Keratinocyte (primary cell): ENCODE results near the gene CACNA1C. TPM values are rescaled to one million over a fixed set of nuclear protein-coding genes. Genes with fewer than 3 reads are reported as not detected.

Experiments
- DNase-seq: peaks from one replicate; pipeline ENCODE4 v3.0.0-alpha.2; 2011; ENCODE audit warnings: low read depth, missing footprints, low spot score
- FAIRE-seq: peaks from 2 replicates; lab custom pipeline; 2011; peaks lifted over from hg19 to GRCh38; lab: Jason Lieb, UNC
- H2AFZ ChIP-seq: 2 replicates; pipeline ENCODE4 v1.6.0; 2012; ENCODE audit warnings: low read length, control low read depth, inconsistent platforms; ENCODE audit not compliant: control insufficient read depth
- H3K27ac ChIP-seq: 2 replicates; pipeline ENCODE4 v1.5.1; 2011; ENCODE audit warnings: low read length; ENCODE audit not compliant: control insufficient read depth, insufficient read depth
- H3K27me3 ChIP-seq: 3 replicates; pipeline ENCODE4 v1.6.0; 2011; ENCODE audit warnings: low read length; ENCODE audit not compliant: control insufficient read depth, insufficient read depth; ENCODE audit errors: extremely low read depth
- H3K36me3 ChIP-seq, 2 experiments: 2 replicates in 1 of 2; 3 replicates in 1 of 2; pipeline ENCODE4 v1.5.1; 2011; ENCODE audit warnings: low read length in 2 of 2, mild to moderate bottlenecking in 1 of 2; ENCODE audit not compliant: control insufficient read depth in 2 of 2, insufficient read depth in 2 of 2; ENCODE audit errors: extremely low read depth in 1 of 2
- H3K4me1 ChIP-seq: 3 replicates; pipeline ENCODE4 v1.5.1; 2011; ENCODE audit warnings: low read length; ENCODE audit not compliant: control insufficient read depth, insufficient read depth; ENCODE audit errors: extremely low read depth
- H3K4me2 ChIP-seq: 3 replicates; pipeline ENCODE4 v1.6.0; 2011; ENCODE audit warnings: low read depth, low read length; ENCODE audit not compliant: control insufficient read depth, insufficient read depth; ENCODE audit errors: extremely low read depth
- H3K4me3 ChIP-seq, 3 experiments: fragments of 200-600 bp in 1 of 3; sonication (generic) in 1 of 3; 2 replicates in 2 of 3; 3 replicates in 1 of 3; pipeline ENCODE4 v1.5.1; 2011 to 2016; ENCODE audit warnings: low read length in 3 of 3, mild to moderate bottlenecking in 3 of 3, control low read depth in 2 of 3, inconsistent platforms in 1 of 3, low read depth in 1 of 3, mixed read lengths in 1 of 3, mixed run types in 1 of 3, moderate library complexity in 1 of 3; ENCODE audit not compliant: control insufficient read depth in 2 of 3, insufficient read depth in 2 of 3; ENCODE audit errors: extremely low read depth in 1 of 3
- H3K79me2 ChIP-seq: 2 replicates; pipeline ENCODE4 v1.6.0; 2012; ENCODE audit warnings: low read length; ENCODE audit not compliant: control insufficient read depth, insufficient read depth
- H3K9ac ChIP-seq: 3 replicates; pipeline ENCODE4 v1.6.0; 2011; ENCODE audit warnings: low read length; ENCODE audit not compliant: control insufficient read depth, insufficient read depth; ENCODE audit errors: extremely low read depth
- H3K9me1 ChIP-seq: 3 replicates; pipeline ENCODE4 v1.6.0; 2011; ENCODE audit warnings: low read length; ENCODE audit not compliant: control insufficient read depth, insufficient read depth; ENCODE audit errors: extremely low read depth
- H3K9me3 ChIP-seq: 2 replicates; pipeline ENCODE4 v1.5.1; 2012; ENCODE audit warnings: low read depth, low read length; ENCODE audit not compliant: control insufficient read depth
- H4K20me1 ChIP-seq: 3 replicates; pipeline ENCODE4 v1.6.0; 2011; ENCODE audit warnings: low read length; ENCODE audit not compliant: control insufficient read depth, insufficient read depth; ENCODE audit errors: extremely low read depth
- EZH2 ChIP-seq: IDR thresholded peaks from one replicate; pipeline ENCODE4 v1.6.1; 2012; ENCODE audit warnings: inconsistent platforms, mild to moderate bottlenecking, low read length, moderate library complexity
- dilution Hi-C: fragments of 300-500 bp; cut with MboI; formaldehyde crosslinking; loops from one replicate; pipeline ENCODE4 v1.7.0; 2020; ENCODE audit warnings: low sequenced_read_pairs; ENCODE audit not compliant: extremely low pct_ligation_motif_present
- polyA plus RNA-seq, 5 experiments: library from polyadenylated mRNA; depleted of rRNA in 3 of 5; stranded (reverse) in 3 of 5; stranded (forward) in 1 of 5; unstranded in 1 of 5; fragments of >200 nt; gene quantifications; 1 replicate in 1 of 5; 2 replicates in 3 of 5; 3 replicates in 1 of 5; pipeline versions ENCODE4 v1.2.1 to v1.2.3, GENCODE V29; 2011 to 2012; ENCODE audit warnings: missing spikeins in 2 of 5, low read depth in 1 of 5, low replicate concordance in 1 of 5
- TF ChIP-seq, protein P1 (sequence below), 3 experiments: IDR thresholded peaks in 1 of 3; conservative IDR thresholded peaks in 1 of 3; optimal IDR thresholded peaks in 1 of 3; 2 replicates in 2 of 3; 3 replicates in 1 of 3; pipeline versions ENCODE3 to v1.5.1; 2011; ENCODE audit warnings: low read length in 3 of 3, mild to moderate bottlenecking in 3 of 3, moderate library complexity in 2 of 3, control low read depth in 1 of 3, inconsistent platforms in 1 of 3; ENCODE audit not compliant: insufficient read depth in 2 of 3; ENCODE audit errors: extremely low read depth in 1 of 3

CACNA1C gene
- polyA plus RNA-seq, 1 donor (not counting 4 experiments of a cell fraction or from before 2014, with no cell fraction given) = not detected

DNA sequence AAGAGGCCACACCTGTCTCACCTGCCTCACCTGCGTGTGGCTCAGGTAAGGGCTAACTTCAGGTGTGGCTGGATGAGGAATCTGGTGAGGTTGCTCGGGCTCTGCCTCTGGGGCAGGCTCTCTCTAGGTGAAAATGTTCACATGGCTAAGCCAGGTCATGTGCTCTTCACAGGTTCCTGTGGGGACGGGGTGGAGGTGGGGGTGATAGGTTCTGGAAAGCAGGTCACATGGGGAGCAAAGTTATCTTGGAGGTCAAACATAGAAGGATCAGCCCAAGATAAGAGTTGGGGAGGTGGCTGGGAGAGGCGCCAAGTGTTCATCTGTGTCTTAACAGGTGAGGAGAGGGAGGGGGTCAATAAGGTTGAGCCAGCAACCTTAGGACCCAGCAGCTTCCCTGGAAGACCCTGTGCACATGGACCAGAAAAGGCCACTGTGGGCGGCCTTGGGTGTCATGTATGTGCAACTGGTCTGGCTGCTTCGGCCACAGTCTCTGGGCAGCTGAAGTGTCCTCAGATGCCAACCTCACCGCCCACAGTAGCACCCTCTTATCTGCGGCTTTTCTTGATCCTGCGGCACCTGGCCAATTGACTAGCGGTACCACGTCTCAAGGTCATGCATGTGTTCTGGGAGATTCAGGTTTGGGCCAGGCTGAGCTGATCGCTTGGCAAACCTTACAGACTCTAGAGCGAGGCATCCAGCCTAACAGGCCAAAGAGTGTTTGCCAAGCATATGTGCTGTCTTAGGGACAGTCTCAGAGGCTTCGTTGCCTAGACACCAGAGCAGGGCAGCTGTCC, 60.5 kb downstream of the CACNA1C start:
- FAIRE-seq = no peak
- Histone ChIP-seq H3K27ac (no peak overlapping the region), H3K4me2 (no peak overlapping the region), H3K4me1 (no peaks in the 10 kb centered on the region), H3K27me3 (peaks cover 9% of the 10 kb centered on the region), H2AFZ (no peak overlapping the region), H3K9ac (no peak overlapping the region), H3K4me3 (no peak overlapping the region), H4K20me1 (no peaks in the 10 kb centered on the region), H3K79me2 (no peaks in the 10 kb centered on the region), H3K36me3 (no peaks in the 10 kb centered on the region), H3K9me1 (no peaks in the 10 kb centered on the region), H3K9me3 (no peaks in the 10 kb centered on the region)
- no peak for TF ChIP-seq EZH2
- TF ChIP-seq, protein P1, sequence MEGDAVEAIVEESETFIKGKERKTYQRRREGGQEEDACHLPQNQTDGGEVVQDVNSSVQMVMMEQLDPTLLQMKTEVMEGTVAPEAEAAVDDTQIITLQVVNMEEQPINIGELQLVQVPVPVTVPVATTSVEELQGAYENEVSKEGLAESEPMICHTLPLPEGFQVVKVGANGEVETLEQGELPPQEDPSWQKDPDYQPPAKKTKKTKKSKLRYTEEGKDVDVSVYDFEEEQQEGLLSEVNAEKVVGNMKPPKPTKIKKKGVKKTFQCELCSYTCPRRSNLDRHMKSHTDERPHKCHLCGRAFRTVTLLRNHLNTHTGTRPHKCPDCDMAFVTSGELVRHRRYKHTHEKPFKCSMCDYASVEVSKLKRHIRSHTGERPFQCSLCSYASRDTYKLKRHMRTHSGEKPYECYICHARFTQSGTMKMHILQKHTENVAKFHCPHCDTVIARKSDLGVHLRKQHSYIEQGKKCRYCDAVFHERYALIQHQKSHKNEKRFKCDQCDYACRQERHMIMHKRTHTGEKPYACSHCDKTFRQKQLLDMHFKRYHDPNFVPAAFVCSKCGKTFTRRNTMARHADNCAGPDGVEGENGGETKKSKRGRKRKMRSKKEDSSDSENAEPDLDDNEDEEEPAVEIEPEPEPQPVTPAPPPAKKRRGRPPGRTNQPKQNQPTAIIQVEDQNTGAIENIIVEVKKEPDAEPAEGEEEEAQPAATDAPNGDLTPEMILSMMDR (optimal IDR thresholded peaks at IDR 0.05 in 1 of 3, IDR thresholded peaks at IDR 0.05 in 1 of 3, conservative IDR thresholded peaks at IDR 0.05 in 1 of 3; ENCODE audit: extremely low read depth in 1 of 3, insufficient read depth in 2 of 3, low read length in 3 of 3) = no peak
- dilution Hi-C loops = no loop called here
- no peak for DNase-seq

DNA sequence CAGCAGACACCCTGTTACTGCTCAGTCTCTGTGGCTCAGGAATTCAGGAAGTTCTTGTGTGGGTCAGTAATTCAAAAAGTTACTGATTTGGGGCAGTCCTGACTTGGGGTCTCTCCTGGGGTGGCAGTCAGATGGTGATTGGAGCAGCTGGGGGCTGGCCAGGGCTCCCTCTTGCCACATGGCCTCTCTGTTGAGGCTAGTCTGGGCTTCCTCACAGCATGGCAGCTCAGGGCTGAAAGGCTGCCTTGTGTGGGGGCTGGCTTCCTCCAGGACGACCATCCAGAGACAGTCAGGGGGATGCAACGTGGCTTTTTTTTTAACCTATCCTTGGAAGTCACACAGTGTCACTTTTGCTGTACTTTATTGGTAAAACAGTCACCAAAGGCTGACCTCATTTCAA, 61.3 kb downstream of the CACNA1C start:
- TF ChIP-seq EZH2 = no peak
- TF ChIP-seq, protein P1 (optimal IDR thresholded peaks at IDR 0.05 in 1 of 3, IDR thresholded peaks at IDR 0.05 in 1 of 3, conservative IDR thresholded peaks at IDR 0.05 in 1 of 3; ENCODE audit: extremely low read depth in 1 of 3, insufficient read depth in 2 of 3, low read length in 3 of 3) = no peak
- H2AFZ ChIP-seq = no peak overlapping the region
- no peak overlapping the region for H3K27ac ChIP-seq
- H3K4me2 ChIP-seq = no peak overlapping the region
- no peaks in the 10 kb centered on the region for H4K20me1 ChIP-seq
- no peak for FAIRE-seq
- dilution Hi-C loops = no loop called here
- peaks cover 7% of the 10 kb centered on the region for H3K27me3 ChIP-seq
- H3K4me3 ChIP-seq = no peak overlapping the region
- no peaks in the 10 kb centered on the region for H3K4me1 ChIP-seq
- no peak overlapping the region for H3K9ac ChIP-seq
- H3K36me3 ChIP-seq = no peaks in the 10 kb centered on the region
- H3K9me1 ChIP-seq = no peaks in the 10 kb centered on the region
- H3K9me3 ChIP-seq = no peaks in the 10 kb centered on the region
- no peak for DNase-seq
- H3K79me2 ChIP-seq = no peaks in the 10 kb centered on the region
